Right lobe of liver (tissue), 6 donors: ENCODE results near the gene SOCS3. TPM values are rescaled to one million over a fixed set of nuclear protein-coding genes. Genes with fewer than 3 reads are reported as not detected.
A peak's percentile ranks its signal among the peaks of the same experiment; 100 is the strongest.

Experiments
- ATAC-seq, 4 donors: fragments of 200-7000 bp; cut with Tn5 transposase; one replicate each; pipeline ENCODE4 v1.9.1; 2020; ENCODE audit warnings: mild to moderate bottlenecking in 4 of 4, moderate library complexity in 4 of 4
- DNase-seq, 3 donors: peaks; one replicate each; pipeline ENCODE4 v3.0.0-alpha.2; 2020
- H3K27ac ChIP-seq, 3 donors: fragments of 200-600 bp; one replicate each; pipeline ENCODE4 v1.8.0; 2022
- H3K27me3 ChIP-seq, 2 donors: fragments of 200-600 bp; one replicate each; pipeline ENCODE4 v1.8.0; 2022
- H3K36me3 ChIP-seq, 4 donors: fragments of 200-600 bp; sonication (generic) in 1 of 4; one replicate each; pipeline versions ENCODE4 v1.5.1 to v1.8.0; 2017 to 2022; ENCODE audit warnings: control low read depth in 1 of 4
- H3K4me1 ChIP-seq, 4 donors: fragments of 200-600 bp; sonication (generic) in 1 of 4; one replicate each; pipeline versions ENCODE4 v1.5.1 to v1.8.0; 2017 to 2022; ENCODE audit warnings: control low read depth in 1 of 4
- H3K4me3 ChIP-seq, 3 donors: fragments of 200-600 bp; one replicate each; pipeline ENCODE4 v1.8.0; 2022
- H3K9me3 ChIP-seq, 4 donors: fragments of 200-600 bp; sonication (generic) in 1 of 4; one replicate each; pipeline versions ENCODE4 v1.5.1 to v1.8.0; 2017 to 2022; ENCODE audit warnings: control low read depth in 1 of 4
- CTCF ChIP-seq, 4 donors: fragments of 200-600 bp in 3 of 4; fragments of 450-650 bp in 1 of 4; IDR thresholded peaks; one replicate each; pipeline versions ENCODE4 v1.5.1 to v1.8.0; 2016 to 2022; ENCODE audit warnings: antibody characterized with exemption in 4 of 4, mild to moderate bottlenecking in 2 of 4
- POLR2A ChIP-seq: fragments of 450-650 bp; IDR thresholded peaks from one replicate; pipeline ENCODE4 v1.6.1; 2017; ENCODE audit warnings: antibody characterized with exemption, mild to moderate bottlenecking
- WGBS: methylation state at CpG from one replicate; pipeline ENCODE4 v1.1.6; 2018; ENCODE audit warnings: low coverage, low lambda C conversion rate; ENCODE audit not compliant: insufficient coverage; ENCODE audit errors: missing lambda C conversion rate; 5-methylcytosine and 5-hydroxymethylcytosine counted together
- intact Hi-C, 2 donors: fragments of 100-400 bp; cut with DNase I; formaldehyde crosslinking; loops; one replicate each; pipeline versions ENCODE4 v1.11.2 to v1.14.1; 2022
- total RNA-seq, 6 experiments: library from RNA; depleted of rRNA in 2 of 6; stranded (reverse); fragments of >200 nt in 2 of 6; fragmentation: NEBNext Ultra II Directional in 3 of 6; extraction: Animal tissue kit (Norgen Biotek cat#: 25700) in 3 of 6; gene quantifications; one replicate each; pipeline versions ENCODE4 v1.1.0 to v1.2.4, GENCODE V29; 2016 to 2023
- donor health status: DM: no; HTN: yes; CAD: no.
- donor health status: DM: no; HTN: no; CAD: no.
- donor health status: DM: no; HTN: no; CAD: no.
- donor health status: DM: no; HTN: yes; CAD: no.
- donor health status: DM: no; HTN: yes; CAD: no.

SOCS3 gene
- total RNA-seq, 6 experiments from 2014 or later: 1.2 to 87.3 (median 24.1) TPM

GRCh38 chr17:78374631-78375274 lies 14.9 kb upstream of the SOCS3 start:
- DNase-seq: no peak
- WGBS: 34% methylated on average over 4 of the region's 14 CpGs
- peaks cover 0 to 25% (median 7%) of the 10 kb centered on the region in 4 donors for H3K4me1 ChIP-seq
- intact Hi-C loops: no loop called here
- no peaks in the 10 kb centered on the region for H3K9me3 ChIP-seq
- ATAC-seq: peak in 3 of 4 donors; percentile 13 to 48 (median 44)
- no peaks in the 10 kb centered on the region for H3K36me3 ChIP-seq
- H3K27ac ChIP-seq: peak overlapping the region in 2 of 3 donors; percentile 33 to 51
- TF ChIP-seq POLR2A: no peak
- TF ChIP-seq CTCF (IDR thresholded peaks at IDR 0.05): no peak
- no peaks in the 10 kb centered on the region for H3K27me3 ChIP-seq
- H3K4me3 ChIP-seq: no peak overlapping the region

DNA sequence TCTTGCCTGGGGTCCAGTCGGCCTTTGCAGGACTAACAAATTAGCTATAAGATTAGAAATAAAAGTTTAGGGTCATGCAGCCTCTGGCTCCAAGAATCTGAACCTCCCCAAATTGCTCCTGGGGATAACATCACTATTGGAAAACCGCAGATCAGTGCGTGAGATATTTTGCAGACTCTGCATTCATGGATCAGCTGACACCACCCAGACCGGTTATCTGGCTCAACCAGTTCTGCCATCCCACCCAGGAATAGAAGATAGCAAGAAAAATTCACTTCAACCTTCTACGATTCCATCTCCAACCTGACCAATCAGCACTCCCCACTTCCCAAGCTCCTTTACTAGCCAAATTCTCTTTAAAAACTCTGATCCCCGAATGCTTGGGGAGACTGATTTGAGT lies 14.3 kb upstream of the SOCS3 start:
- intact Hi-C loops: no loop called here

GRCh38 chr17:78372841-78373240 lies 13.0 kb upstream of the SOCS3 start:
- Histone ChIP-seq H3K4me1 (peaks cover 0 to 16% (median 4%) of the 10 kb centered on the region in 4 donors), H3K27me3 (no peaks in the 10 kb centered on the region), H3K36me3 (no peaks in the 10 kb centered on the region), H3K4me3 (no peak overlapping the region), H3K27ac (peak overlapping the region in 1 of 3 donors; percentile 51), H3K9me3 (no peaks in the 10 kb centered on the region)
- TF ChIP-seq CTCF (IDR thresholded peaks at IDR 0.05) (no peak), POLR2A (no peak)
- WGBS: 49% methylated on average over 4 of the region's 5 CpGs
- DNase-seq (no peak), ATAC-seq (peak in 2 of 4 donors; percentile 2 to 28)
- intact Hi-C loops: no loop called here

More for the DNA sequence above, 14.3 kb upstream of the SOCS3 start:
- Histone ChIP-seq H3K9me3 (no peaks in the 10 kb centered on the region), H3K4me3 (no peak overlapping the region), H3K36me3 (no peaks in the 10 kb centered on the region), H3K4me1 (peaks cover 0 to 20% (median 4%) of the 10 kb centered on the region in 4 donors), H3K27me3 (no peaks in the 10 kb centered on the region), H3K27ac (peak overlapping the region in 1 of 3 donors; percentile 51)
- no peak for TF ChIP-seq POLR2A
- TF ChIP-seq CTCF (IDR thresholded peaks at IDR 0.05): no peak
- no peak for ATAC-seq
- DNase-seq: no peak
- 46% methylated on average over 4 of the region's 6 CpGs for WGBS

GRCh38 chr17:78371056-78371455 lies 11.2 kb upstream of the SOCS3 start:
- no peak for ATAC-seq
- no peak overlapping the region for H3K27ac ChIP-seq
- TF ChIP-seq POLR2A: no peak
- no peak for TF ChIP-seq CTCF (IDR thresholded peaks at IDR 0.05)
- no peaks in the 10 kb centered on the region for H3K27me3 ChIP-seq
- H3K4me3 ChIP-seq: no peak overlapping the region
- H3K9me3 ChIP-seq: no peaks in the 10 kb centered on the region
- H3K4me1 ChIP-seq: peaks cover 0 to 7% (median 3%) of the 10 kb centered on the region in 4 donors
- no peak for DNase-seq
- H3K36me3 ChIP-seq: no peaks in the 10 kb centered on the region
- intact Hi-C loops: no loop called here
- WGBS: 70% methylated on average over 6 of the region's 7 CpGs
